HepG2 (cell line): ENCODE data around the gene ALK. TPM values are rescaled to one million over a fixed set of nuclear protein-coding genes. Genes with fewer than 3 reads are reported as not detected.

Source experiments
- ATF3 ChIP-seq: sonication (generic); formaldehyde crosslinking; IDR thresholded peaks from 2 replicates; pipeline ENCODE4 v1.4.0; 2020; ENCODE audit warnings: missing genetic modification reagents
- ATF7 ChIP-seq, 2 experiments: fragments of 450-650 bp in 1 of 2; sonication (generic) in 1 of 2; formaldehyde crosslinking in 1 of 2; IDR thresholded peaks; 2 replicates each; pipeline versions ENCODE4 v1.4.0 to v1.6.1; 2016 to 2020; ENCODE audit warnings: antibody characterized with exemption in 1 of 2, mild to moderate bottlenecking in 1 of 2, missing genetic modification reagents in 1 of 2
- DRAP1 ChIP-seq: IDR thresholded peaks from 2 replicates; pipeline ENCODE4 v1.6.1; 2016; ENCODE audit warnings: missing genetic modification reagents, missing compliant biosample characterization
- FOSL2 ChIP-seq: sonication (generic); formaldehyde crosslinking; IDR thresholded peaks from 2 replicates; pipeline ENCODE4 v1.4.0; 2020; ENCODE audit warnings: missing genetic modification reagents
- GRHL1 ChIP-seq: sonication (generic); formaldehyde crosslinking; conservative IDR thresholded peaks from 2 replicates; pipeline ENCODE4 v1.8.0; 2022; ENCODE audit warnings: missing genetic modification reagents
- HMGXB3 ChIP-seq: sonication (generic); formaldehyde crosslinking; IDR thresholded peaks from 2 replicates; pipeline ENCODE4 v1.4.0; 2020; ENCODE audit warnings: missing genetic modification reagents, borderline replicate concordance
- ZNF687 ChIP-seq: sonication (generic); formaldehyde crosslinking; IDR thresholded peaks from 2 replicates; pipeline ENCODE4 v1.5.1; 2020; ENCODE audit warnings: mild to moderate bottlenecking, missing genetic modification reagents, moderate library complexity
- polyA plus RNA-seq, 8 experiments: library from polyadenylated mRNA; depleted of rRNA in 3 of 8; stranded (reverse) in 7 of 8; unstranded in 1 of 8; fragments of >200 nt; fragmentation: Illumina TruSeq in 4 of 8; extraction: Trizol in 4 of 8; gene quantifications; 2 replicates each; pipeline versions ENCODE4 v1.2.1 to v1.2.3, GENCODE V29; 2011 to 2016; ENCODE audit warnings: low read depth in 4 of 8, missing spikeins in 1 of 8, mixed read lengths in 1 of 8; ENCODE audit not compliant: insufficient read depth in 1 of 8
- total RNA-seq, 5 experiments: library from RNA; depleted of rRNA; stranded (reverse); fragments of >200 nt; fragmentation: Illumina TruSeq; extraction: Trizol; gene quantifications; 2 replicates each; pipeline ENCODE4 v1.2.3, GENCODE V29; 2016; ENCODE audit warnings: low read depth in 1 of 5

Gene ALK
- total and polyA plus RNA-seq, 2 of the 13 experiments (the other 11 are each of a cell fraction or from before 2014, with no cell fraction given) = not detected

- TF ChIP-seq GRHL1 (CRISPR knock-in tag) = no peak
- no peak for TF ChIP-seq DRAP1 (CRISPR knock-in tag)
- TF ChIP-seq ZNF687 = no peak
- no peak for TF ChIP-seq HMGXB3 (CRISPR knock-in tag)
- no peak for TF ChIP-seq ATF3 (CRISPR knock-in tag)
- no peak for TF ChIP-seq FOSL2 (CRISPR knock-in tag)
- TF ChIP-seq ATF7 (IDR thresholded peaks at IDR 0.05) = no peak
- TF ChIP-seq ATF7 (CRISPR knock-in tag; IDR thresholded peaks at IDR 0.05) = no peak
These were observed 306.2 kb downstream of the ALK start (continued) for GRCh38 chr2:29615183-29615582.
